ENCODE results near the gene MAPKAPK5. TPM values are rescaled to one million over a fixed set of nuclear protein-coding genes. Genes with fewer than 3 reads are reported as not detected.

Gene MAPKAPK5
- total and polyA plus RNA-seq, 10 donors = 12.7 to 56.4 (median 43.1) TPM

- H3K36me3 ChIP-seq = peaks cover 0 to 9% (median 1%) of the 10 kb centered on the region in 6 donors
- DNase-seq = no peak
- H3K4me1 ChIP-seq = no peaks in the 10 kb centered on the region
- TF ChIP-seq, protein P1, sequence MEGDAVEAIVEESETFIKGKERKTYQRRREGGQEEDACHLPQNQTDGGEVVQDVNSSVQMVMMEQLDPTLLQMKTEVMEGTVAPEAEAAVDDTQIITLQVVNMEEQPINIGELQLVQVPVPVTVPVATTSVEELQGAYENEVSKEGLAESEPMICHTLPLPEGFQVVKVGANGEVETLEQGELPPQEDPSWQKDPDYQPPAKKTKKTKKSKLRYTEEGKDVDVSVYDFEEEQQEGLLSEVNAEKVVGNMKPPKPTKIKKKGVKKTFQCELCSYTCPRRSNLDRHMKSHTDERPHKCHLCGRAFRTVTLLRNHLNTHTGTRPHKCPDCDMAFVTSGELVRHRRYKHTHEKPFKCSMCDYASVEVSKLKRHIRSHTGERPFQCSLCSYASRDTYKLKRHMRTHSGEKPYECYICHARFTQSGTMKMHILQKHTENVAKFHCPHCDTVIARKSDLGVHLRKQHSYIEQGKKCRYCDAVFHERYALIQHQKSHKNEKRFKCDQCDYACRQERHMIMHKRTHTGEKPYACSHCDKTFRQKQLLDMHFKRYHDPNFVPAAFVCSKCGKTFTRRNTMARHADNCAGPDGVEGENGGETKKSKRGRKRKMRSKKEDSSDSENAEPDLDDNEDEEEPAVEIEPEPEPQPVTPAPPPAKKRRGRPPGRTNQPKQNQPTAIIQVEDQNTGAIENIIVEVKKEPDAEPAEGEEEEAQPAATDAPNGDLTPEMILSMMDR (IDR thresholded peaks at IDR 0.05 in 8 of 11, conservative IDR thresholded peaks at IDR 0.05 in 3 of 11) = no peak
- no peak for TF ChIP-seq POLR2A (IDR thresholded peaks at IDR 0.05)
- TF ChIP-seq POLR2AphosphoS5 (IDR thresholded peaks at IDR 0.05) = no peak
- no peak overlapping the region for H3K27ac ChIP-seq
- H3K9me3 ChIP-seq = no peaks in the 10 kb centered on the region
- intact Hi-C loops (cut with DNase I; ENCODE audit: low total_unique reads) = no loop called here
- 94 to 98% (median 95%) methylated on average over 2 of the region's 2 CpGs for WGBS, 5 donors
- no peak overlapping the region for H3K4me3 ChIP-seq
- H3K27me3 ChIP-seq (replicated peaks in 1 of 7) = no peaks in the 10 kb centered on the region
Observed at GRCh38 chr12:111926631-111927030, 84.6 kb downstream of the MAPKAPK5 start.

- TF ChIP-seq, protein P1 (IDR thresholded peaks at IDR 0.05 in 8 of 11, conservative IDR thresholded peaks at IDR 0.05 in 3 of 11) = no peak
- TF ChIP-seq POLR2AphosphoS5 (IDR thresholded peaks at IDR 0.05) = no peak
- no peak for TF ChIP-seq POLR2A (IDR thresholded peaks at IDR 0.05)
- peaks cover 0 to 16% (median 3%) of the 10 kb centered on the region in 6 donors for H3K36me3 ChIP-seq
- H3K4me3 ChIP-seq = no peak overlapping the region
- no peaks in the 10 kb centered on the region for H3K9me3 ChIP-seq
- DNase-seq = no peak
- 92 to 97% (median 94%) methylated on average over 5 of the region's 5 CpGs for WGBS, 5 donors
- no peaks in the 10 kb centered on the region for H3K27me3 ChIP-seq (replicated peaks in 1 of 7)
- no peaks in the 10 kb centered on the region for H3K4me1 ChIP-seq
- no peak overlapping the region for H3K27ac ChIP-seq
- intact Hi-C loops (cut with DNase I; ENCODE audit: low total_unique reads) = no loop called here
Observed at GRCh38 chr12:111927346-111927745, 85.3 kb downstream of the MAPKAPK5 start.

GRCh38 chr12:111932241-111932640 lies 90.2 kb downstream of the MAPKAPK5 start:
- H3K9me3 ChIP-seq = no peaks in the 10 kb centered on the region
- TF ChIP-seq, protein P1 (IDR thresholded peaks at IDR 0.05 in 8 of 11, conservative IDR thresholded peaks at IDR 0.05 in 3 of 11) = no peak
- TF ChIP-seq POLR2A (IDR thresholded peaks at IDR 0.05) = no peak
- TF ChIP-seq POLR2AphosphoS5 (IDR thresholded peaks at IDR 0.05) = no peak
- intact Hi-C loops (cut with DNase I; ENCODE audit: low total_unique reads) = no loop called here
- 92 to 98% (median 96%) methylated on average over 5 of the region's 5 CpGs for WGBS, 5 donors
- H3K27me3 ChIP-seq (replicated peaks in 1 of 7) = no peaks in the 10 kb centered on the region
- H3K36me3 ChIP-seq = peaks cover 0 to 36% (median 6%) of the 10 kb centered on the region in 6 donors
- H3K27ac ChIP-seq = no peak overlapping the region
- DNase-seq = no peak
- no peaks in the 10 kb centered on the region for H3K4me1 ChIP-seq
- no peak overlapping the region for H3K4me3 ChIP-seq

DNA sequence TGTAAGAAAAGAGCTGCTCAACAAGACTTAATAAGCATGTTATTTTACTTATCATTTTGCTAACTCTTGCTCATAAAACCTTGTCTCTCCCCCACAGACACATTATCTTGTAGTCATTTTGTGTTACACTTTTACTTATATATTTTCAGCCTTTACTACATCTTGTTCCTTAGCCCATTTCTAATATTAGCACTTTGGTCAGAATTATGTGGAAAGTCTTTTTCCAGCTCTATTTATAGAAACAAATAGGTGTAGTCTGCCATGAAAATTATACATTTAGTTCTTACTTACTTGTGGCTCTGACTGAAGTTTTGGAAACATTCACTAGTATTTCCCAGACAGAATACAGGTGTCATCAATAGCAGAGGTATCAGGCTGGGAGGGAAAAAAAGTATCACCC lies 94.8 kb downstream of the MAPKAPK5 start:
- DNase-seq = no peak
- H3K4me3 ChIP-seq = no peak overlapping the region
- peaks cover 0 to 32% (median 5%) of the 10 kb centered on the region in 6 donors for H3K36me3 ChIP-seq
- TF ChIP-seq, protein P1 (IDR thresholded peaks at IDR 0.05 in 8 of 11, conservative IDR thresholded peaks at IDR 0.05 in 3 of 11) = no peak
- TF ChIP-seq POLR2A (IDR thresholded peaks at IDR 0.05) = no peak
- no peak for TF ChIP-seq POLR2AphosphoS5 (IDR thresholded peaks at IDR 0.05)
- no peaks in the 10 kb centered on the region for H3K4me1 ChIP-seq
- H3K27ac ChIP-seq = no peak overlapping the region
- no peaks in the 10 kb centered on the region for H3K9me3 ChIP-seq
- H3K27me3 ChIP-seq (replicated peaks in 1 of 7) = no peaks in the 10 kb centered on the region
- intact Hi-C loops (cut with DNase I; ENCODE audit: low total_unique reads) = no loop called here

Measured in spleen (tissue), 11 donors.